Stimulated activated CD4-positive, alpha-beta T cell treated with anti-CD3 and anti-CD28 coated beads, TNF-alpha, amount 100 ng/mL, for 4 hours (primary cell): Measurements from ENCODE around the gene TMED10.

Experiments
- DNase-seq, 3 experiments: peaks; one replicate each; pipeline ENCODE4 v3.0.0-alpha.2; 2020; ENCODE audit warnings: low read depth in 3 of 3

TMED10 gene

GRCh38 chr14:75084513-75084912 lies 91.9 kb downstream of the TMED10 start:
- DNase-seq, result no peak

GRCh38 chr14:75083271-75083670 lies 93.1 kb downstream of the TMED10 start:
- no peak for DNase-seq

GRCh38 chr14:75081660-75082229 lies 94.7 kb downstream of the TMED10 start:
- no peak for DNase-seq
